ENCODE data around the gene IPO11. TPM values are rescaled to one million over a fixed set of nuclear protein-coding genes. Genes with fewer than 3 reads are reported as not detected.

IPO11 gene
- total and polyA plus RNA-seq, 2 of the 4 experiments (the other 2 are of a cell fraction), result 12.6 to 40.0 TPM

- Histone ChIP-seq H4K8ac (ENCODE audit: low read depth in 2 of 2, low read length in 2 of 2) (no peak overlapping the region), H3K27me3 (ENCODE audit: control insufficient read depth, insufficient read depth, low read length) (no peaks in the 10 kb centered on the region), H2AFZ (replicated peaks; ENCODE audit: low read length, poor library complexity) (no peak overlapping the region), H3K9me3 (ENCODE audit: control insufficient read depth, insufficient read depth, low read length) (peaks cover 1% of the 10 kb centered on the region; the same call in 1 of the 2 replicates), H3K18ac (ENCODE audit: low read depth, low read length) (no peak overlapping the region), H2AK9ac (replicated peaks; ENCODE audit: low read depth, low read length, poor library complexity) (no peak overlapping the region), H4K20me1 (ENCODE audit: insufficient read depth, low read length) (no peaks in the 10 kb centered on the region), H3K79me1 (ENCODE audit: low read depth in 1 of 2, low read length in 2 of 2) (peaks cover 0 to 2% of the 10 kb centered on the region in 2 experiments; a peak in 2 of 4 replicates), H3K27ac (ENCODE audit: insufficient read depth, low read length) (no peak overlapping the region), H3K56ac (ENCODE audit: extremely low read depth, insufficient read depth, low read length) (no peak overlapping the region), H4K91ac (ENCODE audit: insufficient read depth, low read depth, low read length) (no peak overlapping the region), H3K4me3 (ENCODE audit: insufficient read depth, low read depth, low read length) (no peak overlapping the region), H3K9ac (ENCODE audit: low read depth, low read length) (no peak overlapping the region), H3K9me1 (ENCODE audit: insufficient read depth, low read length) (no peaks in the 10 kb centered on the region), H2AK5ac (ENCODE audit: low read depth, low read length) (no peak overlapping the region), H2BK120ac (ENCODE audit: low read depth, low read length) (no peak overlapping the region), H3K4ac (ENCODE audit: low read depth, low read length) (no peak overlapping the region), H3K4me2 (ENCODE audit: low read depth, low read length) (no peak overlapping the region), H3K36me3 (ENCODE audit: control insufficient read depth, insufficient read depth, low read length) (no peaks in the 10 kb centered on the region; the same call in none of the 2 replicates), H2BK20ac (ENCODE audit: low read depth, low read length) (no peak overlapping the region), H3K23ac (ENCODE audit: low read depth, low read length) (no peak overlapping the region), H3K14ac (replicated peaks; ENCODE audit: low read depth, low read length) (no peak overlapping the region), H3K4me1 (ENCODE audit: control insufficient read depth, insufficient read depth, low read length) (no peaks in the 10 kb centered on the region), H4K5ac (ENCODE audit: low read depth, low read length) (no peak overlapping the region), H2BK15ac (ENCODE audit: low read depth, low read length) (no peak overlapping the region), H2BK5ac (ENCODE audit: low read depth, low read length, poor library complexity, severe bottlenecking) (no peak overlapping the region)
- ATAC-seq (ENCODE audit: low read depth) (peak; percentile 62), DNase-seq (peak; percentile 7)
- intact Hi-C loops (cut with micrococcal nuclease) (no loop called here), dilution Hi-C loops (cut with HindIII; ENCODE audit: low sequenced_read_pairs, unreplicated experiment) (no loop called here), in situ Hi-C loops (cut with MboI; ENCODE audit: low sequenced_read_pairs) (no loop called here)
- ChIA-PET CTCF (interaction anchor here (0.8 kb wide), 1 partner anchor 90 kb away, joined by 3 read pairs; no protein-coding TSS in a partner anchor), POLR2A (ENCODE audit: unreplicated experiment) (interaction anchor here (0.6 kb wide), 1 partner anchor 583 kb away, joined by 6 read pairs; no protein-coding TSS in a partner anchor)
- TF ChIP-seq RCOR1 (IDR thresholded peaks at IDR 0.05; ENCODE audit: insufficient replicate concordance, low read length) (no peak), RFX5 (IDR thresholded peaks at IDR 0.05; ENCODE audit: low read depth, low read length) (no peak), SMC3 (IDR thresholded peaks at IDR 0.05; ENCODE audit: low read depth, low read length) (no peak), CHD1 (IDR thresholded peaks at IDR 0.05; ENCODE audit: low read depth, low read length) (no peak), ELK1 (IDR thresholded peaks at IDR 0.05; ENCODE audit: borderline replicate concordance, low read depth, low read length) (no peak), FOS (IDR thresholded peaks at IDR 0.05; ENCODE audit: low read depth, low read length) (no peak), CTCF (conservative IDR thresholded peaks at IDR 0.05; ENCODE audit: low read depth, low read length) (no peak), MAZ (IDR thresholded peaks at IDR 0.05; ENCODE audit: borderline replicate concordance, low read depth, low read length) (no peak), BHLHE40 (IDR thresholded peaks at IDR 0.05; ENCODE audit: low read depth, low read length) (no peak), NFE2L2 (IDR thresholded peaks at IDR 0.05; ENCODE audit: low read depth, low read length) (no peak), RAD21 (IDR thresholded peaks at IDR 0.05; ENCODE audit: low read length) (no peak)
- no TSS peak for BruUV-seq (replicated peaks)
- 100% methylated on average over 4 of the region's 9 CpGs; no CpG with 5 or more reads in 1 of the 2 experiments for WGBS, 2 experiments (ENCODE audit: extremely low coverage in 2 of 2, insufficient read length in 1 of 2)
Measured at GRCh38 chr5:62572918-62573514, 160.5 kb downstream of the IPO11 start.

Measured in IMR-90 (cell line).